ENCODE data around the gene CMAS.
"Not testable (repeated sequence)": the region's sequence is repeated elsewhere in the genome, so short reads cannot be mapped to it uniquely, and the experiment has no call there.

Gene CMAS

GRCh38 chr12:22044391-22044790, 1.6 kb upstream of the CMAS start:
- in situ Hi-C loops (cut with MboI; ENCODE audit: low sequenced_read_pairs): no loop called here

- in situ Hi-C loops (cut with MboI; ENCODE audit: low sequenced_read_pairs): no loop called here
Measured at GRCh38 chr12:22046968-22047390, 961 bp downstream of the CMAS start.

- in situ Hi-C loops (cut with MboI; ENCODE audit: low sequenced_read_pairs): no loop called here
Measured at GRCh38 chr12:22047494-22047893, 1.5 kb downstream of the CMAS start.

- in situ Hi-C loops (cut with MboI; ENCODE audit: low sequenced_read_pairs): no loop called here
Measured at GRCh38 chr12:22048351-22049041, 2.5 kb downstream of the CMAS start.

GRCh38 chr12:22050078-22050477, 4.1 kb downstream of the CMAS start:
- in situ Hi-C loops (cut with MboI; ENCODE audit: low sequenced_read_pairs): no loop called here

GRCh38 chr12:22051114-22051698, 5.2 kb downstream of the CMAS start:
- in situ Hi-C loops (cut with MboI; ENCODE audit: low sequenced_read_pairs): no loop called here

GRCh38 chr12:22052994-22053393, 7.0 kb downstream of the CMAS start:
- in situ Hi-C loops (cut with MboI; ENCODE audit: low sequenced_read_pairs): not testable (repeated sequence)

- in situ Hi-C loops (cut with MboI; ENCODE audit: low sequenced_read_pairs): no loop called here
Measured at GRCh38 chr12:22054155-22054554, 8.1 kb downstream of the CMAS start.

GRCh38 chr12:22056607-22057006, 10.6 kb downstream of the CMAS start:
- in situ Hi-C loops (cut with MboI; ENCODE audit: low sequenced_read_pairs): no loop called here

GRCh38 chr12:22059976-22060647, 14.1 kb downstream of the CMAS start:
- in situ Hi-C loops (cut with MboI; ENCODE audit: low sequenced_read_pairs): no loop called here

GRCh38 chr12:22064968-22065367, 18.9 kb downstream of the CMAS start:
- in situ Hi-C loops (cut with MboI; ENCODE audit: low sequenced_read_pairs): no loop called here

GRCh38 chr12:22066310-22066709, 20.3 kb downstream of the CMAS start:
- in situ Hi-C loops (cut with MboI; ENCODE audit: low sequenced_read_pairs): no loop called here

- in situ Hi-C loops (cut with MboI; ENCODE audit: low sequenced_read_pairs): no loop called here
Measured at GRCh38 chr12:22069851-22070250, 23.8 kb downstream of the CMAS start.

- in situ Hi-C loops (cut with MboI; ENCODE audit: low sequenced_read_pairs): no loop called here
Measured at GRCh38 chr12:22082190-22082701, 36.2 kb downstream of the CMAS start.

- in situ Hi-C loops (cut with MboI; ENCODE audit: low sequenced_read_pairs): no loop called here
Measured at GRCh38 chr12:22083167-22083566, 37.1 kb downstream of the CMAS start.

GRCh38 chr12:22084852-22085251, 38.8 kb downstream of the CMAS start:
- in situ Hi-C loops (cut with MboI; ENCODE audit: low sequenced_read_pairs): no loop called here

- in situ Hi-C loops (cut with MboI; ENCODE audit: low sequenced_read_pairs): no loop called here
Measured at GRCh38 chr12:22088886-22089285, 42.9 kb downstream of the CMAS start.

GRCh38 chr12:22089486-22089885, 43.5 kb downstream of the CMAS start:
- in situ Hi-C loops (cut with MboI; ENCODE audit: low sequenced_read_pairs): no loop called here

- in situ Hi-C loops (cut with MboI; ENCODE audit: low sequenced_read_pairs): not testable (repeated sequence)
Measured at GRCh38 chr12:22099062-22099461, 53.0 kb downstream of the CMAS start.

- in situ Hi-C loops (cut with MboI; ENCODE audit: low sequenced_read_pairs): loop anchor here (25.0 kb wide), 1 partner anchor 336 kb away; no protein-coding TSS in a partner anchor
Measured at GRCh38 chr12:22100958-22101748, 55.1 kb downstream of the CMAS start.

- in situ Hi-C loops (cut with MboI; ENCODE audit: low sequenced_read_pairs): loop anchor here (25.0 kb wide), 1 partner anchor 336 kb away; no protein-coding TSS in a partner anchor
Measured at GRCh38 chr12:22101749-22102243, 55.8 kb downstream of the CMAS start.

Data from HL-60/S4 (cell line).